C4-2B (cell line): ENCODE data around the gene TUBA4B.

Experiments used
- ZFX ChIP-seq: fragments of 450-650 bp; IDR thresholded peaks from 2 replicates; pipeline ENCODE4 v1.6.1; 2017
- TF ChIP-seq, protein P1 (sequence below): fragments of 450-650 bp; conservative IDR thresholded peaks from 2 replicates; pipeline ENCODE4 v1.5.1; 2017; ENCODE audit warnings: mild to moderate bottlenecking

DNA sequence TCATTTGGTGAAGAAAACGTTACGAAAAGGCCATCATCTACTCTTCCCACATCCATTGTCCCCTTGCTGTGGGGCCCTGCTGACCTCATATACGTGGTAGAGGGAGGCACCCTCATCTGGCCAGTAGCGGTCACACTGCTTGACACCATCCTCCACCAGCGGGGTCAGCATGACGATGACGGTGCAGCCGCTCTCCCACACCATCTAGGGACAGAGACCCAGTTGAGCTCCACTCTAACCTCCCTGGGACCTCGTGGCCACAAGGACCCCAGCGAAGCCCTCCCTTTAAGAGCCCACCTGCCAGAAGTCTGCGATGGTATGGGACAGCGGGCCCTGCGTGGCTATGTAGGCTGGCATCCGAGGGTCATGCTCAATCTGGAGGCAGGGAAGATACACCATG lies 43.1 kb downstream of the TUBA4B start:
- TF ChIP-seq, protein P1, sequence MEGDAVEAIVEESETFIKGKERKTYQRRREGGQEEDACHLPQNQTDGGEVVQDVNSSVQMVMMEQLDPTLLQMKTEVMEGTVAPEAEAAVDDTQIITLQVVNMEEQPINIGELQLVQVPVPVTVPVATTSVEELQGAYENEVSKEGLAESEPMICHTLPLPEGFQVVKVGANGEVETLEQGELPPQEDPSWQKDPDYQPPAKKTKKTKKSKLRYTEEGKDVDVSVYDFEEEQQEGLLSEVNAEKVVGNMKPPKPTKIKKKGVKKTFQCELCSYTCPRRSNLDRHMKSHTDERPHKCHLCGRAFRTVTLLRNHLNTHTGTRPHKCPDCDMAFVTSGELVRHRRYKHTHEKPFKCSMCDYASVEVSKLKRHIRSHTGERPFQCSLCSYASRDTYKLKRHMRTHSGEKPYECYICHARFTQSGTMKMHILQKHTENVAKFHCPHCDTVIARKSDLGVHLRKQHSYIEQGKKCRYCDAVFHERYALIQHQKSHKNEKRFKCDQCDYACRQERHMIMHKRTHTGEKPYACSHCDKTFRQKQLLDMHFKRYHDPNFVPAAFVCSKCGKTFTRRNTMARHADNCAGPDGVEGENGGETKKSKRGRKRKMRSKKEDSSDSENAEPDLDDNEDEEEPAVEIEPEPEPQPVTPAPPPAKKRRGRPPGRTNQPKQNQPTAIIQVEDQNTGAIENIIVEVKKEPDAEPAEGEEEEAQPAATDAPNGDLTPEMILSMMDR, result no peak
- no peak for TF ChIP-seq ZFX
